HG02885 (cell line): ENCODE data around the gene SH3TC1.

Source experiments
- ATAC-seq: cut with Tn5 transposase; IDR thresholded peaks from one replicate; pipeline ENCODE4 v1.9.1; 2021; ENCODE audit warnings: mild to moderate bottlenecking; ENCODE audit not compliant: unreplicated experiment, poor library complexity

Gene SH3TC1

GRCh38 chr4:8239226-8239625 is 40.1 kb downstream of the SH3TC1 start:
- ATAC-seq: no peak

- no peak for ATAC-seq
These were observed 40.6 kb downstream of the SH3TC1 start for GRCh38 chr4:8239661-8240060.

- ATAC-seq: no peak
These were observed 41.3 kb downstream of the SH3TC1 start for GRCh38 chr4:8240211-8241041.

- no peak for ATAC-seq
These were observed 42.2 kb downstream of the SH3TC1 start for GRCh38 chr4:8241211-8241779.

- peak; percentile 74 for ATAC-seq
These were observed 43.0 kb downstream of the SH3TC1 start for GRCh38 chr4:8241895-8242696.

- no peak for ATAC-seq
These were observed 43.9 kb downstream of the SH3TC1 start for GRCh38 chr4:8242782-8243560.

- ATAC-seq: no peak
These were observed 45.1 kb downstream of the SH3TC1 start for GRCh38 chr4:8244001-8244757.

- ATAC-seq: no peak
These were observed 45.9 kb downstream of the SH3TC1 start for GRCh38 chr4:8244931-8245460.

- no peak for ATAC-seq
These were observed 47.1 kb downstream of the SH3TC1 start for GRCh38 chr4:8245884-8246833.

- no peak for ATAC-seq
These were observed 48.2 kb downstream of the SH3TC1 start for GRCh38 chr4:8247047-8247930.

- ATAC-seq: no peak
These were observed 49.0 kb downstream of the SH3TC1 start for GRCh38 chr4:8248091-8248490.

- no peak for ATAC-seq
These were observed 51.1 kb downstream of the SH3TC1 start for GRCh38 chr4:8250227-8250626.

- ATAC-seq: no peak
These were observed 51.5 kb downstream of the SH3TC1 start for GRCh38 chr4:8250637-8251036.

- ATAC-seq: no peak
These were observed 52.2 kb downstream of the SH3TC1 start for GRCh38 chr4:8251110-8251883.

- ATAC-seq: no peak
These were observed 53.4 kb downstream of the SH3TC1 start for GRCh38 chr4:8252301-8253173.

GRCh38 chr4:8254076-8254475 is 55.0 kb downstream of the SH3TC1 start:
- no peak for ATAC-seq
